Activated CD8-positive, alpha-beta memory T cell treated with anti-CD3 and anti-CD28 coated beads for 1 hour (primary cell): ENCODE data around the gene ATAD5.

Source experiments
- DNase-seq, 2 donors: peaks; one replicate each; pipeline ENCODE4 v3.0.0-alpha.2; 2020; ENCODE audit warnings: low read depth in 1 of 2; ENCODE audit errors: extremely low read depth in 1 of 2

The ATAD5 gene

GRCh38 chr17:30823421-30823820, 8.3 kb upstream of the ATAD5 start:
- no peak for DNase-seq

- DNase-seq: no peak
Measured at GRCh38 chr17:30824002-30824355, 7.8 kb upstream of the ATAD5 start.

- DNase-seq: peak; percentile 62 to 84
Measured at GRCh38 chr17:30824356-30825145, 7.2 kb upstream of the ATAD5 start, which contains the start of gene CRLF3. Gene CRLF3, minus strand, starts transcription at chr17:30824692. Its CDS starts 41 bp downstream, at chr17:30824651.

GRCh38 chr17:30827082-30827481, 4.7 kb upstream of the ATAD5 start:
- DNase-seq: no peak

GRCh38 chr17:30829022-30829421, 2.7 kb upstream of the ATAD5 start:
- no peak for DNase-seq

- no peak for DNase-seq
Measured at GRCh38 chr17:30831257-30831656, 509 bp upstream of the ATAD5 start.

- DNase-seq: no peak
Measured at GRCh38 chr17:30832438-30833124, 815 bp downstream of the ATAD5 start.

GRCh38 chr17:30838202-30838807, 6.5 kb downstream of the ATAD5 start:
- DNase-seq: no peak

- DNase-seq: no peak
Measured at GRCh38 chr17:30840771-30841170, 9.0 kb downstream of the ATAD5 start.

GRCh38 chr17:30848021-30848420, 16.3 kb downstream of the ATAD5 start:
- DNase-seq: no peak

- no peak for DNase-seq
Measured at GRCh38 chr17:30854146-30854545, 22.4 kb downstream of the ATAD5 start.

GRCh38 chr17:30858556-30859250, 26.9 kb downstream of the ATAD5 start:
- no peak for DNase-seq

GRCh38 chr17:30864636-30865035, 32.9 kb downstream of the ATAD5 start:
- DNase-seq: no peak

GRCh38 chr17:30869005-30869404, 37.2 kb downstream of the ATAD5 start:
- no peak for DNase-seq

- no peak for DNase-seq
Measured at GRCh38 chr17:30886187-30886586, 54.4 kb downstream of the ATAD5 start.

- DNase-seq: no peak
Measured at GRCh38 chr17:30894236-30894635, 62.5 kb downstream of the ATAD5 start.

- no peak for DNase-seq
Measured at GRCh38 chr17:30897311-30897710, 65.5 kb downstream of the ATAD5 start.

- no peak for DNase-seq
Measured at GRCh38 chr17:30905742-30906100, 74.0 kb downstream of the ATAD5 start.

- peak; percentile 66 to 75 for DNase-seq
Measured at GRCh38 chr17:30906101-30906911, 74.5 kb downstream of the ATAD5 start, which contains the start of gene TEFM. Gene TEFM, minus strand, starts transcription at chr17:30906238. Its CDS starts 40 bp downstream, at chr17:30906198.

GRCh38 chr17:30908717-30909420, 77.1 kb downstream of the ATAD5 start:
- no peak for DNase-seq
